IMR-90 (cell line): ENCODE results near the gene SAMD8. TPM values are rescaled to one million over a fixed set of nuclear protein-coding genes. Genes with fewer than 3 reads are reported as not detected.

Experiments
- ATAC-seq: fragments of 200-7000 bp; cut with Tn5 transposase; 2 replicates; pipeline ENCODE4 v1.9.1; 2020; ENCODE audit warnings: low read depth, mild to moderate bottlenecking, moderate library complexity
- BruUV-seq: library from RNA; stranded (reverse); fragments of 400-500 nt; replicated peaks from 2 replicates; lab custom pipeline; 2021; lab: Mats Ljungman, UMichigan
- CTCF ChIA-PET: fragments of 300-600 bp; formaldehyde crosslinking; extraction: SDS; loops from one replicate; lab custom pipeline; 2021; ENCODE audit warnings: antibody characterized with exemption; lab: Yijun Ruan, JAX
- POLR2A ChIA-PET: fragments of 300-600 bp; sonication (Branson Sonifier 250); formaldehyde crosslinking; loops from one replicate; lab custom pipeline; 2022; ENCODE audit warnings: antibody characterized with exemption; ENCODE audit not compliant: unreplicated experiment; lab: Charles Lee
- DNase-seq: peaks from one replicate; pipeline ENCODE4 v3.0.0; 2013
- H2AFZ ChIP-seq: replicated peaks from 2 replicates; pipeline ENCODE3; 2013; ENCODE audit warnings: low read length, mild to moderate bottlenecking; ENCODE audit not compliant: poor library complexity
- H2AK5ac ChIP-seq: 2 replicates; pipeline ENCODE4 v1.6.1; 2013; ENCODE audit warnings: low read depth, low read length, inconsistent platforms
- H2AK9ac ChIP-seq: replicated peaks from 2 replicates; pipeline ENCODE3; 2013; ENCODE audit warnings: mild to moderate bottlenecking, low read depth, low read length, moderate library complexity; ENCODE audit not compliant: poor library complexity
- H2BK120ac ChIP-seq: 2 replicates; pipeline ENCODE4 v1.6.1; 2013; ENCODE audit warnings: low read depth, low read length, inconsistent platforms
- H2BK15ac ChIP-seq: 3 replicates; pipeline ENCODE4 v1.6.1; 2013; ENCODE audit warnings: low read depth, low read length, inconsistent platforms
- H2BK20ac ChIP-seq: 2 replicates; pipeline ENCODE4 v1.6.1; 2013; ENCODE audit warnings: low read depth, mild to moderate bottlenecking, inconsistent platforms, low read length, moderate library complexity
- H2BK5ac ChIP-seq: 2 replicates; pipeline ENCODE4 v1.6.1; 2013; ENCODE audit warnings: mild to moderate bottlenecking, low read depth, low read length, inconsistent platforms; ENCODE audit not compliant: poor library complexity, severe bottlenecking
- H3K14ac ChIP-seq: replicated peaks from 2 replicates; pipeline ENCODE4 v1.6.1; 2013; ENCODE audit warnings: low read depth, low read length, inconsistent platforms
- H3K18ac ChIP-seq: 2 replicates; pipeline ENCODE4 v1.6.1; 2013; ENCODE audit warnings: low read depth, low read length, control low read depth
- H3K23ac ChIP-seq: 2 replicates; pipeline ENCODE4 v1.6.1; 2013; ENCODE audit warnings: low read depth, low read length, inconsistent platforms
- H3K27ac ChIP-seq: 2 replicates; pipeline ENCODE4 v1.5.1; 2013; ENCODE audit warnings: mild to moderate bottlenecking, control low read depth, low read length; ENCODE audit not compliant: insufficient read depth
- H3K27me3 ChIP-seq: 2 replicates; pipeline ENCODE4 v1.6.1; 2013; ENCODE audit warnings: low read length; ENCODE audit not compliant: control insufficient read depth, insufficient read depth
- H3K36me3 ChIP-seq: 2 replicates; pipeline ENCODE4 v1.6.1; 2013; ENCODE audit warnings: low read length, mixed read lengths; ENCODE audit not compliant: control insufficient read depth, insufficient read depth
- H3K4ac ChIP-seq: 2 replicates; pipeline ENCODE4 v1.6.1; 2013; ENCODE audit warnings: low read depth, low read length, inconsistent platforms
- H3K4me1 ChIP-seq: 2 replicates; pipeline ENCODE4 v1.6.1; 2013; ENCODE audit warnings: low read length, mixed read lengths; ENCODE audit not compliant: control insufficient read depth, insufficient read depth
- H3K4me2 ChIP-seq: 2 replicates; pipeline ENCODE4 v1.6.1; 2013; ENCODE audit warnings: low read depth, mild to moderate bottlenecking, control low read depth, low read length, moderate library complexity
- H3K4me3 ChIP-seq: 2 replicates; pipeline ENCODE4 v1.5.1; 2013; ENCODE audit warnings: low read depth, mild to moderate bottlenecking, control low read depth, low read length, moderate library complexity; ENCODE audit not compliant: insufficient read depth
- H3K56ac ChIP-seq: 2 replicates; pipeline ENCODE4 v1.6.1; 2013; ENCODE audit warnings: low read length, inconsistent platforms; ENCODE audit not compliant: insufficient read depth; ENCODE audit errors: extremely low read depth
- H3K79me1 ChIP-seq, 2 experiments: 2 replicates each; pipeline ENCODE4 v1.6.1; 2013; ENCODE audit warnings: low read length in 2 of 2, inconsistent platforms in 1 of 2, low read depth in 1 of 2
- H3K9ac ChIP-seq: 2 replicates; pipeline ENCODE4 v1.6.1; 2013; ENCODE audit warnings: low read depth, low read length, control low read depth
- H3K9me1 ChIP-seq: 2 replicates; pipeline ENCODE4 v1.6.1; 2013; ENCODE audit warnings: low read length, inconsistent platforms; ENCODE audit not compliant: insufficient read depth
- H3K9me3 ChIP-seq: 2 replicates; pipeline ENCODE4 v1.6.1; 2013; ENCODE audit warnings: low read length; ENCODE audit not compliant: control insufficient read depth, insufficient read depth
- H4K20me1 ChIP-seq: 2 replicates; pipeline ENCODE4 v1.6.1; 2013; ENCODE audit warnings: low read length, inconsistent platforms; ENCODE audit not compliant: insufficient read depth
- H4K5ac ChIP-seq: 2 replicates; pipeline ENCODE4 v1.6.1; 2013; ENCODE audit warnings: mild to moderate bottlenecking, low read depth, low read length, control low read depth
- H4K8ac ChIP-seq, 2 experiments: 2 replicates each; pipeline ENCODE4 v1.6.1; 2013; ENCODE audit warnings: low read depth in 2 of 2, low read length in 2 of 2, control low read depth in 1 of 2, inconsistent platforms in 1 of 2
- H4K91ac ChIP-seq: 2 replicates; pipeline ENCODE4 v1.6.1; 2013; ENCODE audit warnings: low read depth, low read length, inconsistent platforms; ENCODE audit not compliant: insufficient read depth
- BHLHE40 ChIP-seq: fragments of 150-350 bp; IDR thresholded peaks from 2 replicates; pipeline ENCODE4 v1.6.1; 2016; ENCODE audit warnings: mild to moderate bottlenecking, low read depth, low read length
- CEBPB ChIP-seq: IDR thresholded peaks from 2 replicates; pipeline ENCODE4 v1.6.1; 2012; ENCODE audit warnings: low read depth, low read length, improper control_type of control experiment
- CHD1 ChIP-seq: IDR thresholded peaks from 2 replicates; pipeline ENCODE4 v1.6.1; 2012; ENCODE audit warnings: low read depth, low read length, improper control_type of control experiment
- CTCF ChIP-seq: conservative IDR thresholded peaks from 2 replicates; pipeline ENCODE4 v1.5.1; 2012; ENCODE audit warnings: mild to moderate bottlenecking, low read depth, low read length, improper control_type of control experiment
- ELK1 ChIP-seq: fragments of 150-350 bp; IDR thresholded peaks from 2 replicates; pipeline ENCODE4 v1.6.1; 2016; ENCODE audit warnings: low read depth, mild to moderate bottlenecking, low read length, moderate library complexity, borderline replicate concordance
- FOS ChIP-seq: fragments of 150-350 bp; IDR thresholded peaks from 2 replicates; pipeline ENCODE4 v1.6.1; 2016; ENCODE audit warnings: low read depth, low read length
- MAFK ChIP-seq: IDR thresholded peaks from 2 replicates; pipeline ENCODE4 v1.6.1; 2012; ENCODE audit warnings: low read depth, low read length, improper control_type of control experiment
- MAZ ChIP-seq: IDR thresholded peaks from 2 replicates; pipeline ENCODE4 v1.6.1; 2012; ENCODE audit warnings: low read depth, mild to moderate bottlenecking, low read length, improper control_type of control experiment, moderate library complexity, borderline replicate concordance
- MXI1 ChIP-seq: IDR thresholded peaks from 2 replicates; pipeline ENCODE4 v1.6.1; 2012; ENCODE audit warnings: low read depth, mild to moderate bottlenecking, low read length, moderate library complexity, borderline replicate concordance
- NFE2L2 ChIP-seq: fragments of 150-350 bp; IDR thresholded peaks from 2 replicates; pipeline ENCODE4 v1.6.1; 2016; ENCODE audit warnings: low read depth, mild to moderate bottlenecking, low read length
- POLR2A ChIP-seq: IDR thresholded peaks from 2 replicates; pipeline ENCODE4 v1.6.1; 2012; ENCODE audit warnings: mild to moderate bottlenecking, low read depth, low read length
- RAD21 ChIP-seq: IDR thresholded peaks from 2 replicates; pipeline ENCODE4 v1.6.1; 2012; ENCODE audit warnings: low read length, improper control_type of control experiment
- RCOR1 ChIP-seq: IDR thresholded peaks from 2 replicates; pipeline ENCODE4 v1.6.1; 2012; ENCODE audit warnings: mild to moderate bottlenecking, low read length, improper control_type of control experiment; ENCODE audit not compliant: insufficient replicate concordance
- RFX5 ChIP-seq: IDR thresholded peaks from 2 replicates; pipeline ENCODE4 v1.8.0; 2012; ENCODE audit warnings: low read depth, mild to moderate bottlenecking, low read length, moderate library complexity
- SMC3 ChIP-seq: fragments of 150-350 bp; IDR thresholded peaks from 2 replicates; pipeline ENCODE4 v1.6.1; 2016; ENCODE audit warnings: low read depth, mild to moderate bottlenecking, antibody characterized with exemption, low read length, moderate library complexity
- WGBS, 2 experiments: methylation state at CpG; one replicate each; pipeline versions ENCODE4 v1.1.5 to v1.1.7; 2013; ENCODE audit warnings: missing lambda C conversion rate in 2 of 2; ENCODE audit not compliant: insufficient read length in 1 of 2; ENCODE audit errors: extremely low coverage in 2 of 2; 5-methylcytosine and 5-hydroxymethylcytosine counted together
- dilution Hi-C: fragments of 300-500 bp; cut with HindIII; formaldehyde crosslinking; loops from one replicate; pipeline ENCODE4 v1.14.3; 2018; ENCODE audit warnings: low sequenced_read_pairs; ENCODE audit not compliant: unreplicated experiment
- in situ Hi-C: fragments of 300-500 bp; cut with MboI; formaldehyde crosslinking; loops from 3 replicates; pipeline ENCODE4 v1.14.3; 2019; ENCODE audit warnings: low sequenced_read_pairs, inconsistent platforms, mixed read lengths
- intact Hi-C: fragments of 100-400 bp; cut with micrococcal nuclease; formaldehyde crosslinking; loops from 2 replicates; pipeline ENCODE4 v1.10.0; 2022
- polyA plus RNA-seq, 3 experiments: library from polyadenylated mRNA; depleted of rRNA; stranded (reverse); fragments of >200 nt; gene quantifications; 2 replicates each; pipeline ENCODE4 v1.2.3, GENCODE V29; 2012; ENCODE audit warnings: low replicate concordance in 1 of 3
- total RNA-seq: library from RNA; depleted of rRNA; stranded (reverse); fragments of >200 nt; gene quantifications from 2 replicates; pipeline ENCODE4 v1.2.3, GENCODE V29; 2012
- TF ChIP-seq, protein P1 (sequence below): fragments of 150-350 bp; IDR thresholded peaks from 2 replicates; pipeline ENCODE4 v1.6.1; 2017; ENCODE audit warnings: mild to moderate bottlenecking, antibody characterized with exemption, low read length, low read depth

The SAMD8 gene
- total and polyA plus RNA-seq, 2 of the 4 experiments (the other 2 are of a cell fraction) = 10.1 to 28.7 TPM

GRCh38 chr10:75067272-75067671 lies 44.2 kb upstream of the SAMD8 start:
- no peaks in the 10 kb centered on the region for H3K27me3 ChIP-seq
- H2AK9ac ChIP-seq = no peak overlapping the region
- H3K14ac ChIP-seq = no peak overlapping the region
- dilution Hi-C loops = no loop called here
- ATAC-seq = no peak
- H3K9ac ChIP-seq = no peak overlapping the region
- H3K9me3 ChIP-seq = no peaks in the 10 kb centered on the region
- no peak overlapping the region for H2BK15ac ChIP-seq
- no peaks in the 10 kb centered on the region for H3K36me3 ChIP-seq
- no peak overlapping the region for H3K18ac ChIP-seq
- H3K56ac ChIP-seq = no peak overlapping the region
- BruUV-seq = no TSS peak
- H2BK120ac ChIP-seq = no peak overlapping the region
- H4K91ac ChIP-seq = no peak overlapping the region
- no peaks in the 10 kb centered on the region for H4K20me1 ChIP-seq
- H3K4ac ChIP-seq = no peak overlapping the region; the same call in 1 of the 2 replicates
- no peak overlapping the region for H2BK20ac ChIP-seq
- H3K4me3 ChIP-seq = no peak overlapping the region
- no peak overlapping the region for H2AK5ac ChIP-seq
- H3K27ac ChIP-seq = no peak overlapping the region
- no peaks in the 10 kb centered on the region; the same call in 1 of the 2 replicates for H3K9me1 ChIP-seq
- ChIA-PET POLR2A (no interaction called here), CTCF (no interaction called here)
- no peak for TF ChIP-seq BHLHE40
- TF ChIP-seq SMC3 = no peak
- TF ChIP-seq MXI1 = no peak
- no peak for TF ChIP-seq ELK1
- TF ChIP-seq NFE2L2 = no peak
- TF ChIP-seq CEBPB = no peak
- TF ChIP-seq RCOR1 = no peak
- no peak for TF ChIP-seq CHD1
- TF ChIP-seq, protein P1, sequence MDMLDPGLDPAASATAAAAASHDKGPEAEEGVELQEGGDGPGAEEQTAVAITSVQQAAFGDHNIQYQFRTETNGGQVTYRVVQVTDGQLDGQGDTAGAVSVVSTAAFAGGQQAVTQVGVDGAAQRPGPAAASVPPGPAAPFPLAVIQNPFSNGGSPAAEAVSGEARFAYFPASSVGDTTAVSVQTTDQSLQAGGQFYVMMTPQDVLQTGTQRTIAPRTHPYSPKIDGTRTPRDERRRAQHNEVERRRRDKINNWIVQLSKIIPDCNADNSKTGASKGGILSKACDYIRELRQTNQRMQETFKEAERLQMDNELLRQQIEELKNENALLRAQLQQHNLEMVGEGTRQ = no peak
- no peak for TF ChIP-seq MAFK
- TF ChIP-seq POLR2A = no peak
- TF ChIP-seq CTCF = no peak
- no peak for TF ChIP-seq RAD21
- no peak for TF ChIP-seq RFX5
- TF ChIP-seq FOS = no peak
- TF ChIP-seq MAZ = no peak
- in situ Hi-C loops = no loop called here
- H4K5ac ChIP-seq = no peak overlapping the region
- intact Hi-C loops = no loop called here
- no peak overlapping the region for H3K23ac ChIP-seq
- H3K79me1 ChIP-seq = no peaks in the 10 kb centered on the region
- H3K4me1 ChIP-seq = peaks cover 3% of the 10 kb centered on the region
- H2AFZ ChIP-seq = peak overlapping the region; percentile 56
- 100% methylated on average over 1 of the region's 7 CpGs; no CpG with 5 or more reads in 1 of the 2 experiments for WGBS, 2 experiments
- H4K8ac ChIP-seq = no peak overlapping the region
- H3K4me2 ChIP-seq = no peak overlapping the region
- no peak for DNase-seq
- no peak overlapping the region for H2BK5ac ChIP-seq
